ENCODE data around the gene TEDC1.
A peak's percentile ranks its signal among the peaks of the same experiment; 100 is the strongest.

Gene TEDC1

DNA sequence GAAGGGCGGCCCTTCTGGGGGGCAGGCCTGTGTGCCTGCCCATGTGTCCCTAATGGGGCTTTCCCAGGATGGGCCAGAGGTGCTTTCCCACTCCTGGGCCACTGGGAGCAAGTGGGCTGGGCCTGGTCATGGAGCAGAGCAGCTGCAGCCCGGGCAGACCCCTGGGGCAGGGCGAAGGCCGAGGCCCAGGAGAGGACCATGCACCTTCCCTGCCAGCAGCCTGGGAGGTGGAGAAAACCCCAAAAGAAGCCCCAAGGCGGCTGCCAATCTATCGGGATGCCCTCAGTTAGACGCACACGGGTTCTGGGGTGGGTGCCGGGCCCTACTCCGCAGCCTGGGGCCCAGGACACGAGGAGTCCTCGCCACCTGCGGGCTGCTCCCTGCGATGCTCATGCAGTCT lies 32.5 kb upstream of the TEDC1 start:
- no peak for DNase-seq

DNA sequence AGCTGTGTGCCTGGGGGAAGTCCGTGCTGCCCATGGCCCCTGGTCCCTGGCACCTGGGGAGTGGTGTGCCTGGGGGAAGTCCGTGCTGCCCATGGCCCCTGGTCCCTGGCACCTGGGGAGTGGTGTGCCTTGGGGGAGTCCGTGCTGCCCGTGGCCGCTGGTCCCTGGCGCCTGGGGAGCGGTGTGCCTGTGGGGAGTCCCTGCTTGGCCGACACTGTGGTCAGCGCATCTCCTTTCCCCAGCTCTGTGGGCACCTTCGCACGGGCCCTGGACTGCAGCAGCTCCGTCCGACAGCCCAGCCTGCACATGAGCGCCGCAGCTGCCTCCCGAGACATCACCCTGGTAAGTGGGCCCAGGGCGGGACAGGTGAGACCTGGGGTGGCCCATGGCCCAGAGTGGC lies 30.9 kb upstream of the TEDC1 start:
- no peak for DNase-seq

DNA sequence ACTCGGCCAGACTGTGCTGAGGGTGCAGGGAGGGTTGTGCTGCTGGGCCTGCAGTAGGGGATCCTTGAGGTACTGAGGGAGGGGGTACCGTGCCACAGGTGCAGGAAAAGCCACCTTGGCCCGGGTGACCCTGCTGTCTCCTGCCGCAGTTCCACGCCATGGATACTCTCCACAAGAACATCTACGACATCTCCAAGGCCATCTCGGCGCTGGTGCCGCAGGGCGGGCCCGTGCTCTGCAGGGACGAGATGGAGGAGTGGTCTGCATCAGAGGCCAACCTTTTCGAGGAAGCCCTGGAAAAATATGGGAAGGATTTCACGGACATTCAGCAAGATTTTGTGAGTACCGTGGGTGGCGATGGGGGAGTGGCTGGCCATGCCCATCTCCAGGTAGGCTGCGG lies 30.4 kb upstream of the TEDC1 start:
- DNase-seq = no peak

DNA sequence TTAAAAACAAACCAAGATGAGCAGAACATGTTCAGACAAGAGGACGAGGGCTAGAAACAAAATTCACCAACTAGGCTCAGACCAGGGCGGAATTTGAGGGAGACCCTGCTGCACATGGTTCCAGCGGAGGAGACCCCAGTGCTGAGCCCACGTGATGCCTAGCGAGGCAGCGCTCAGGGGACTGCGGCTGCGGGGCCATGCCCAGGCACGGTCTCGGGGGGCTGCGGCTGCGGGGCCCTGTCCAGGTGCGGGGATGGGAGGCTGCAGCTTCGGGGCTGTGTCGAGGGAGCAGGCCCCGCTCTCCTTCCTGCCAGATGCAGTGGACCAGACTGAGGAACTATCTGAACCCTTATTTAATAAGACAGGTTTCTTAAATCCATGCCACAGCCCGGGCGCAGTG lies 29.1 kb upstream of the TEDC1 start:
- no peak for DNase-seq

DNA sequence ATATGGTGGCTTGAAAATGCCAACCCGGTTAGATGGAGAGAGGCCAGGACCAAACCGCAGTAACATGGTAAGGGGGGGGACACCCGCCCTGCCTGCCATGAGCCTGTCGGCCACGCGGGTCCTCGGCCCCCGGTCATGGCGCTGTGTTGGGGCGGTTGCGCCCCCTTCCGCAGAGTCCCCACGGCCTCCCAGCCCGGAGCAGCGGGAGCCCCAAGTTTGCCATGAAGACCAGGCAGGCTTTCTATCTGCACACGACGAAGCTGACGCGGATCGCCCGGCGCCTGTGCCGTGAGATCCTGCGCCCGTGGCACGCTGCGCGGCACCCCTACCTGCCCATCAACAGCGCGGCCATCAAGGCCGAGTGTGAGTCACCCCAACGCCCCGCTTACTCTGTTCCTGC lies 26.5 kb upstream of the TEDC1 start:
- DNase-seq = no peak

DNA sequence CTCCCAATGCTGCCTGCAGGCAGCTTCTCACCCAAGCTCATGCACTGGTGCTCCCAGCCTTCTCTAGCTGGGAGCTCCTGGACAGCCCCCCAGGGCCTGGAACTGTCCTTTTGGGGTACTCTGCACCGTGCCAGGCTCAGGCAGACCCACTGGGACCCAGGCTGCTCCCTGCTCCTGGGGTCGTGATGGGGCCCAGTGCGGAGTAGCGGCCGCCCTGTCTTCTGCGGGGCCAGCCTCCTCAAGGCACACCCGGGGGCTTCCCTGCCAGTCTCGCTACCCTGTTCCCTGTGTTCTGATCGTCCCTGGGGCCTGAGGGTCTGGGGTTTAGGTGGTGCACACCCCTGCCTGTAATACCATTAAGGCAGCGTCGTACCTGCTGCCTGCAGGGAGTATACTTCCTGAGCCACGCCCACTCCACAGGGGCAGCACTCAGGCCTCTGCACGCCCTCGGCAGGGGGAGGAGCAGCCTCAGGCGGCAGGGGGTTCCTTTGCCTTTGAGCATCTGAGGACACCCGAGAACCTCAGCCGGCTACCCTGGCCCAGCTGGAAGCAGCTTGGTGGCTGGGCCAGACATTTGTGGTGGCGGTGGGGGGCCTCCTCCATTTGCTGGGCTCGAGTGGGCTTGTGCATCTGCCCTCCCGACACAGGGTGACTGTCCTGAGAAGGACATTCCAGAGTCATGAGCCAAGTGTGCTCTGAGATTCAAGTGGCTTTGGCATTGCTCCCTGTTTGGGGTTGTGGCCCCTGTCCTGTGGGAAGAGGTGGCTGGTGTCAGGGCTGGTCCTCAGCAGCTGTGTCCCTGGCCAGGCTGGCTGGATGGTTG lies 25.6 kb upstream of the TEDC1 start:
- DNase-seq = peak; percentile 74

DNA sequence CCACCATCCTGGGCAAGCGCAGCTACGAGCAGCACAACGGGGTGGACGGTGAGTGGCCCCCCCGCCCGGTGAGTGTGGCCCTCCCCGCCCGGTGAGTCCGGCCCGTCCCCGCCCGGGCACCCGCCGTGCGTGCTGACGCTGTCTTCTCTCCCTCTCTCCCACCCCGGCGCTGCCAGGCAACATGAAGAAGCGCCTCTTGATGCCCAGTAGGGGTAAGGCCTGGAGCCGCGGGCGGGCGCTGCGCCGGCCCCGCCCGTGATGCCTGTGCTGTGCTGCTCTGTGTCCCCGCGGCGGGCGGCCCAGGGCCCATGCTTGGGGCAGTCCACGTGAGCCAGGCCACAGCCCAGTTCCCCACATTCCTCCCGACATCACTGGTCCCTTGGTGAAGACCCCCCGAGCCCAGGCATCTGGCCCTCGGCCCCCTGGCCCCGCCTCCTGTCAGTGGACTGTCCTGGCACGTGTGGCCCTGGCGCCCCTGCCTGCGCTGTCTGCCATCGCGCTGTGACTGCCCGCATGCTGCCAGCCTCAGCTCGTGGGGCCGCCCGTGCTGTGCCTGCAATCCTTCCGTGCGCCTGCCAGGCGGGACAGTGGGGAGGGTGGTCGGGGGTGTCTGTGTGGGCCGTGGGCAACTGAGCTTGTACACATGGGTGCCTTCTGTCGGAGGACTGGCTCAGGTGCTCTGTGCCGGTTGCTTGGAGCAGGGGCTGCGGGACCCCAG lies 24.4 kb upstream of the TEDC1 start:
- DNase-seq = peak; percentile 36

DNA sequence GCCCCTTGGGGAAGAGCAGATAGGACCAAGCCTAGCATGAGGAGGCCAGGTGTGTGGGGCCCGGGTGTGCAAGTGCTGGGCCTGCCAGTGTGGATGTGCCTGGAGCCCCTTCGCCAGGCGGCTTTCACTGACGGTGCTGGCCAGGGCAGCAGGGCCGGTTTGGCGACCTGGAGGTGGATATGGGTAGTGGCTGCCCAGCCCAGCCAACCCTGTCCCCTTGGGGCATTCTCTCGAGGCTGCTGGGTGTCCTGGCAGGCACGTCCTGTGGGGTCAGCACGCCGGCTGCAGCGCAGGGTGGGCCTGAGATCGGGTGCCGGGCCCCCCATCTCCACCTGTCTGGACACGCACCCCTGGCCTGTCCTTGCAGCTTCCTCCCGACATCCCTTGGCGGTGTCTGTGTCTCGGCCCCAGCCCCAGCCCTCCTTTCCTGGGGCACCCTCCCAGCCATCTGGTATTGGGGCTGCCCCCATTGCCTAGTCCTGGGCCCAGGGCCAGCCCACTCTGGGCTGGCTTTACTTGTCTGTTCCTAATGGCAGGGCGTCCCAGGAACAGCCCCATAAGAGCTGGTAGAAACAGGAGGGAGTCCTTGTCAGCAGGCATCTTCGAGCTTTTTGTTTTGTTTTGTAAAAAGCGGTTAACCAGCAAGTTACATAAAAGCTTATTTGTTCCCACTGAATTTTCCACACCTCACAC lies 23.7 kb upstream of the TEDC1 start:
- no peak for DNase-seq

DNA sequence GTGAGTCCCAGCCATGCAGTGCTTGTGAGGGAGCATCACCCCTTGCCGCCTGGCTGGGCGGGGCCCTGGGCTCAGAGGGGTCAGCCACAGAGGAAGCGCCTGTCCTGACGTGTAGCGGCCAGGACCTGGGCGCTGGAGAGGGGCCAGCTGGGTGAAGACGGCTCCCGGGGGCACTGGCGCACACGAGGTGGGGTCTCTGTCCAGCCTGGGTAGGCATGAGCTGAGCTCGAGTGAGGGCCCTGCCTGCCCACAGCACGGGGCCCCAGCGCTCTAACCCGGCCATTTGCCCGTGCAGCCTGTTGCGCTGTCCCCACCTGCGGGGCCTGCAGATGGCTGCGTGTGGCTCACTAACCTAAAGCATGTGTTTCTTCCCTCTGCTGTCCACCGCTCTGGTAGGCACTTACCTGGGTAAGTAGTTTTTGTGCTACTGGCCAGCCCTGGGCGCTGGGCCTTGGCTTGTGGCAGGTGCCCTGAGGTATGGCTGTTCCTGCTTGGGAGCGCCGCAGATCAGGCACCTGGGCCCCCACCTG lies 23.0 kb upstream of the TEDC1 start:
- DNase-seq = no peak

DNA sequence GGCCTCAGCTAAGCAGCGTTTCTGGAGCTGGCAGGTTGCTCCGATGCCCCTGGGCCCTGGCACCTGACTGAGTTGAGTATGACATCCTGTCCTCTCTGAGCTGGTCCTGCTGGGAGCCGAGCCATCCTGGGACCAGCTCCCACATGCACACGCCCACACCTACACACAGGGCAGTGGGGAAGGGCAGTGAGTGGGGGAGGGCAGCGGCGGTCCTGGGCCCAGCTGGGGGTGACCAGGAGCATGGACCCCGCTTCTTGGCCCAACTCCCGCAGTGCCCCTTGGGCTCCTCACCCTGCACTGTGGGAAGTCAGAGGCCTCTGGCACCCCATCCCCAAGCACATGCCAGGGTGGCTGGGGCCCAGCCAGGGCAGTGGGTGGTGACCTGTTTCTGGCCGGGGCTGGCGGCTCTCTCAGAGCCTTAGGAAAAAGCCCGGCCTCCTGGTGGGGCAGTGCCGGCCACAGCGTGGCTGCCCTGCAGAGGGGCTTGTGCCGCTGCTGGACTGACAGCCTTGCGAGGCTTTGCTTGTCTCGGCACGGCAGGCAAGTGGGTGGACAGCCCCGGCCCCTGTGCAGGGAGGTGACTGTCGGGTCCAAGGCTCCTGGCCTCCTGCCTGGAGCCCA lies 22.3 kb upstream of the TEDC1 start:
- DNase-seq = no peak

DNA sequence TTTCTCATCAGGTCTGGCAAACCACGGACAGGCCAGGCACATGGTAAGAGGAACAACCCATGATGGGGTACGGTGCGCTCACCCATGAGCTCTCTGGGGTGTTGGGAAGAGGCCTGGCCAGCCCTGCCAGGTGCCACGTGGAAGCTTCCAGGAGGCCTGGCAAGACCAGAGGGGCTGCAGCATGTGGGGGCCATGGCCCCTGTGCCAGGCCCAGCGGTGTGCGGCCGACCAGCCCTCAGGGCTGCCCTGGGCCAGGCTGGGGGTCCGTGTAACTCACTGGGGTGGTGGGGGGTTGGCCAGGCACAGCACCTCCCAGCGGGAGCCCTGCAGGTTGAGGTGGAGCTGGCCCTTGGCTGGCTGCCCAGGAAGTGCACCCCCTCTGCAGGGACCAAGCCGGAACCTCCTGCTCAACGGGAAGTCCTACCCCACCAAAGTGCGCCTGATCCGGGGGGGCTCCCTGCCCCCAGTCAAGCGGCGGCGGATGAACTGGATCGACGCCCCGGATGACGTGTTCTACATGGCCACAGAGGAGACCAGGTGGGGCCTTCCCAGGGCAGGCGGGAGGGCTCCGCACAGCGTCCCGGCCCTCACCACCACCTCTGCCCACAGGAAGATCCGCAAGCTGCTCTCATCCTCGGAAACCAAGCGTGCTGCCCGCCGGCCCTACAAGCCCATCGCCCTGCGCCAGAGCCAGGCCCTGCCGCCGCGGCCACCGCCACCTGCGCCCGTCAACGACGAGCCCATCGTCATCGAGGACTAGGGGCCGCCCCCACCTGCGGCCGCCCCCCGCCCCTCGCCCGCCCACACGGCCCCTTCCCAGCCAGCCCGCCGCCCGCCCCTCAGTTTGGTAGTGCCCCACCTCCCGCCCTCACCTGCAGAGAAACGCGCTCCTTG lies 21.3 kb upstream of the TEDC1 start:
- no peak for DNase-seq

DNA sequence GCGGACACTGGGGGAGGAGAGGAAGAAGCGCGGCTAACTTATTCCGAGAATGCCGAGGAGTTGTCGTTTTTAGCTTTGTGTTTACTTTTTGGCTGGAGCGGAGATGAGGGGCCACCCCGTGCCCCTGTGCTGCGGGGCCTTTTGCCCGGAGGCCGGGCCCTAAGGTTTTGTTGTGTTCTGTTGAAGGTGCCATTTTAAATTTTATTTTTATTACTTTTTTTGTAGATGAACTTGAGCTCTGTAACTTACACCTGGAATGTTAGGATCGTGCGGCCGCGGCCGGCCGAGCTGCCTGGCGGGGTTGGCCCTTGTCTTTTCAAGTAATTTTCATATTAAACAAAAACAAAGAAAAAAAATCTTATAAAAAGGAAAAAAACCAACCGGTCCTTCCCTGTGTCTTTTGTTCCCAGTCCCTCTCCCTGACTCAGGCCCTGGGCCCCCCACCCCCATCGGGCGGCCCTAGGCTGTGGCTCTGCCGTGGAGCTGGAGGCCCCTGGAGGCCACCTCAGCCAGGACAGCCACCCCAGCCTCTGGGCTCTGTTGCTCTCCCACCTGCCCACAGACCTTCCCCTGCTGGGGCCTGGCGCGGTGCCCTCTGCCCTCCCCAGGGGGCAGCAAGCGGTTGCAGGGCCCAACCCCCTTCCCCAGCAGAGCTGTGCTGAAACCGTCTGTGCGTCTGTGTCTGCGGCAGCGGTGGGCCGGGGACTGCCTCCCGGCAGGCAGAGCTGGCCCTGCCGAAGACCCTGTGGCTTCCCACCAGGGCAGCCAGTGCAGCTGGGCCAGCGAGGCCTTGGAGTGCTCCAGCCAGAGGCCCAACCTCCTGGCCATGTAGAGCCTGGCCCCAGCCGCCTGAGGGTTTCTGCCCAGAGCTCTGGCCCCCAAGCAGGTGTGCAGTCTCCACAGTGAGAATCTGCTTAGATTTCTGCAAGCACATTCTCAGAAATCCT lies 20.4 kb upstream of the TEDC1 start:
- peak; percentile 87 for DNase-seq

DNA sequence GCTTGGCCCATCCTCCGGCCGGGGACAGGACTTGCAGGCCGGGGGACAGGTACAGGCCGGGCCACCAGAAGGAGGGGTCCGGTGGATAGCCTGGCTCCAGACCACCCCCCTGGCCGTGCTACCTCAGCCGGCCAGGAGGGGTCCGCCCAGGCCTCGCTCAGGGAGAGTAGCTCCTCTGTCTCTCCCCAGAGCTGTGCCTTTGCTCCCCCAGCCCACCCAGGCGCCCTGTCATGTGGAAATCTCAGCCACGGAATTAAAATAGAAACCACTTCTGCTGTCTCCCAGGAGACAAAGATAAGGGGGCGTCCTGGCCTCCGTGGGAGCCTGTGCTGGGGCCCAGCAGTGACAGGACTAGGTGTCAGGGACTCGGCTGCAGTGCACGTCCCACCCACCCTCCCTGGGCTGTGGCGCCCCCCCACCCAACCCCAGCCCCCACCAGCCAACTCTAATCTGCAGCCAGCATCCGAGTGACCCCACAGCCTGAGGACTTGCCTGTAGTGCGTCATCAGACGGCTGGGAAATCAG lies 19.7 kb upstream of the TEDC1 start:
- no peak for DNase-seq

DNA sequence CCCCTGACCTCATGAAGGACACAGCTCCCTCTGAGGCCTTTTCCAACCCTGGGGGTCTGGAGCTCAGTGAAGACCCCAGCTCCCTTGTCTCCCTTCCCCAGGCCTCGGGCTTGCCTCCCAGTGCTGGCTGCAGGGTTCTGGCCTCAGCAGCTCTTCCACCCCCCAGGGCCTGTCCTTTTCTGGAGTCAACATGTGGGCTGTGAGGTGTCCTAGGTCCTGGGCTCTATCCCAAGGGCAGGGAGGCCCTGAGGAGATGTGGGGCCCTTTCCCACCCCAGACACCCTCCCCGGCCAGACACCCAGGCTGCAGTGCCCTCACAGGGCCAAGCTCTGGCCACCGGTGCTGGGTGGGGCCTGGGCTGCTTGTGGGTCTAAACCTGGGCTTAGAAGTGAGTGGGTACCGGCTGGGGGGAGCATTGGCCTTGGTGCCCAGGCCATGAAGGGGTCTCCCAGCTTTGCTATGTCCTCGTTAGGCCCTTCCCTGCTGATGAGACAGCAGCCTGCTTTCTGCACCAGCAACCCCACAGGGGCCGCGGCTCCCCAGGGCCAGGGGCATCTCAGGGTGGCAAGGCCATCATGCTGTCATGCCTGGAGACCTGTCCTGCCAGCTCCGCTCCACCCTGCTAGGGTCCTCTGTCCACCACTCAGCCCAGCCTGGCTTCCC lies 19.1 kb upstream of the TEDC1 start:
- no peak for DNase-seq

DNA sequence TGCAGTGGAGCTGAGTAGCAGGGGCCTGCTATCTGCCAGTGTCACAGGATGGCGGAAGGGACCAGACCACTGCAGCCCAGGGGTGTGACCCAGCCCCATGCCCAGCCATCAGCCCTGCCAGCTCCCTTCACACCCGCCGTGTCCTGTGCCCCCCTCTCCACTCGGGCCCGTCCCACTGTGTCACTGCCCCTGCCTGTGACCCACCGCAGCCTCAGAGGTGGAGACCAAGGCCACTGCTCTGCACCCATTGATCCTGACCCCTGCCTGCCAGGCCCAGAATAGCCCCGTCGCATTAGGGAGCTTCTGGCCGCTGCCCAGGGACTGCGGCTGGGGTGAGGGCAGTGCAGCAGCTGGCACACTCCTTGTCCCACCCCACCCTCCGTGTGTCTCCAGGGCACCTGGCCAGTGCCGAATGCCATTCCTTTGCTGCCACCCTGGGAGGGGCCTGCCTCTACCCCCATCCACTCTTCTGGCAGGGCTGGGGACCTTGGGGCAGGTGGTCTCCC lies 18.5 kb upstream of the TEDC1 start:
- DNase-seq = no peak

DNA sequence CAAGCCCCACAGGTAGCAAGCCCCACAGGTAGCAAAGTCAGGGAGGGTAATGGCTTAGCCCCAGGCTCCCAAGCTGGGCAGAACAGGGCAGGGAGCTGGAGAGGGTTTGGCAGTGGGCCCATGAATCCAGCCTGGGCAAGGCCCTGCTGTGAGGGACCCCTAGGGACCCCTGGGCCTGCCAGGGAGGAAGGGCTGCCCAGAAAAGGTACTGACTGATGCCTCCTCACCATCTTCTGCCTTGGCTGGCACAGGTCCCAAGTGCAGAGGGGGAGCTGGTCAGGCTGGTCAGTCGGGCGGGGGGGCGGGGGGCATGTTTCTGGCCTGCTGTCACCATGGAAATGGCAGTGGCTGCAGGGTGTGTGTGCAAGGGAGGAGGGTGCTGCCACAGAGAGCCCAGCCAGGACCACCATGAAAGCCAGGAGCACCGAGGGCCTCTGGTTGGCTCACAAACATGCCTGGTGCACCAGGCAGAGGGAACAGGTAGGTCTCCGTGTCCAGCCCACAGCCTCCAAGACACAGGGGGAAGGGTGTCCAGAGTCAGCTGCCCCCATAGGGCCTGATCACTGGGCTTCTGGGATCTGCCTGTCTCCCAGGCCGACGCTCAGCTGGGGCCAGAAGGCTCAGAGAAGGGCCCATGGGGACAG lies 17.9 kb upstream of the TEDC1 start:
- DNase-seq = peak; percentile 56

DNA sequence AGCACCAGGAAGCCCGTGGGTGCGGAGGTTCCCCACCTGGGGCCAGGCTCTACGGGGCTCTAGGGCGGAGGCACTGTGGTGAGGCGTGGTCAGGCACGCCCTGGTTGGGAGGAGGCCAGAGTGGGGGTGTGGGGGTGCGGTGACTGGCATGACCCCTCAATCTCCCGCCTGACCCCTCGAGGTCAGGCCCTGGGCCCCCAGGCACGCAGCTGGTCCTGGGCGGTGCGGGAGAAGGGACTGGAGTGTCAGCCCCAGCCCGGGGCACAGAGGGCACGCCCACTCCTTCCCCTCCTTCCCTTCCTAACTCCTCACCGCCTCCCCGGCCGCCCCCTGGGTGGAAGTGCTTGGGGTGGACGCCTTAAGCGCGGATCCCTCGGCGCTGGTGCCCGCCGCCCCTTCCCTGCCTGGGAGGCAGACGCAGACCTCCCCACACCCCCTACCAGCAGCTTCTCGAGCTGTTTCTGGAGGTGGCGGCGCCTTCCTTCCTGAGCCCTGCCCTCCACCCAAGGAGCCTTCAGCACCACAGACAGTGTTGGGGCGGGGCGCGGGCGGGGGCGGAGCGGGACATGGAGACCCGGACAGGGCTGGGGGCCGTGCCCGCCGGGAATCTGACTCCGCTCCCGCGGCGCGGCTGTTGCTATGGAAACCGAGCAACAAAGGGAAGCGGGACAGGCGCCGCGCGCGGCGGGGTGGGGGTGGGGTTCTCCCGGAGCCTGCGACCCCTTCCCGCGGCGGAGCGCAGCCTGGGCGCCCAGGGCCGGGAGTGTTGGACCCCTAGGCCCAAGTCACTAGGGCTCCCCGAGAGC lies 17.2 kb upstream of the TEDC1 start:
- DNase-seq = peak; percentile 93

DNA sequence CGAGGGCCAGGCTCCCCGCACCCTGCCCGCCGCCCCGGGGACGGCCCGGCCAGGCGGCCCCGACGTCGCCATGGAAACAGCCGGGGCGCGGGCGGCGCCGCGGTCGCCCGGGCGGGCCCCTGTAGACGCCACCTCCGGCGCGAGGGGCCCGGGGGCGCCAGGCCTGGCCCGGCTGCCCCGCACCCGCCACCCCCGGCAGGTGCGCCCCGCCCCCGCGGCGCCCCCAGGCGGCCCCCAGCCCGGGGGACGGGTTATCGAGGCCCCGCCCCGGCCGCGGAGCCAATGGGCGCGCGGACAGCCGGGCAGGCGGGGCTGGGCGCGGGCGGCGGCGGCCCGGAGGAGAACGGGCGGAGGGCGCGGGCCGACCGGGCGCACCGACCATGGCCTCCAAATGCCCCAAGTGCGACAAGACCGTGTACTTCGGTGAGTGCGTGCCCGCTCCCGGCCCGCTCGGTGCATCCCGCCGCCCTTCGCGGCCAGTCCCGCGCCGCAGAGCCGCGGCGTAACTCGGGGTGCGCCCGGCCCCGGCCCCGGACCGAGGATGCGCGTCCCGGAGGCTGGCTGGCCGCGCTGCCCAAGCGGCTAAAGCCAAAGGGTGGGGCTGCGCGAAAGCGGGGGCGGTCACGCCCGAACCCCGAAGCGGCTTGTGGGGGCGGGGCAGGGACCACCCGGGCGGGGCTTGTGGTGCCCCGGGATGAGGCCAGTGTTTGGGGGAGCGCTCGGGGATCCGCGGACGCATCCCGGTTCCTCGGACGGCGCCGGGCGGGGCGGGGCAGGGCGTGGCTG lies 16.4 kb upstream of the TEDC1 start, which contains the start of gene CRIP2:
TSS of gene CRIP2 (plus strand) at position 339 of the 786 bp plus-strand sequence. CDS start at position 381, 42 bp downstream.
- peak; percentile 80 for DNase-seq

All from NCI-H345 (cell line).